GM18907 (cell line): ENCODE measurements around the gene NRXN3.
"Not testable (repeated sequence)": the region's sequence is repeated elsewhere in the genome, so short reads cannot be mapped to it uniquely, and the experiment has no call there.

Experiments
- ATAC-seq: cut with Tn5 transposase; IDR thresholded peaks from one replicate; pipeline ENCODE4 v1.9.1; 2021; ENCODE audit warnings: mild to moderate bottlenecking, moderate library complexity; ENCODE audit not compliant: unreplicated experiment

The NRXN3 gene

DNA sequence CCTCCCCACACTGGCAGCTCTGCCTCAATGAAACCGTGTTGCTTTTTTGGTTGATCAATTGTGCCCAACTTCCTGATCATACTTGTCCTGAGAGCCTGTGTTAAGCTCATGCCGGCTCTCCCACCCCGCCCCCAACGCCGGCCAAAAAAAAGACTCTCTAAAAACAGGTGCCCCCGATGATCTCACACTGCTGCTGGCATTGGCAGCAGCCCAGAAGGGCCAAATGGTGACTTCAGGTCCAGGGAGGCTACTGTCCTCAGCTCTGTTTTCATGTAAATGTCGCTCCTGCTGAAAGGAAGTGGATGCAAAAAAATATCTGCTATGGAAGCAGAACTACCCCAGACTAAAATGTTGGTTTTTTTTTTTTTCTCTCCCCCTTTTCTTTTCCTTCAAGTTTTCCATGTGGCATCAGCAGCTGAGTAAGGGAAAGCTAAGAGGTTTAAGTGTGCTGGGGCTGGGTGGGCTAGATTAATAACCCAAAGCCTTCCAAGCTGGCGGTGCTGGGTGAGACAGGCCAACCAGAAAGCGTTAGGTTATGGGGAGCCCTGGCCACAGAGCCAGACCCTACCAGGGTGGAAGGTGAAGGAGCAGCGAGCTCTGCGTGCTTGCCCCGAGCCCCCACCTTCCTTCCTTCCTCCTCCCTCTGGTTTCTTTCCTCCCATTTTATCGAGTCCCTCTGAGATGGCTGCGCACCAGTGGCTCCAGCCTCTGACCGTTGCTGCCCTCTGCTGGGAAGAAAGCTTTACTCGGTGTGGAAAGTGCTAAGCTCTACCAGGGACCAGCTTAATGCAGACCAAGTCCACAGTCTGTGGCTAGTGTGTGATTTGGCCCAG is 396.1 kb downstream of the NRXN3 start:
- ATAC-seq: peak; percentile 96

DNA sequence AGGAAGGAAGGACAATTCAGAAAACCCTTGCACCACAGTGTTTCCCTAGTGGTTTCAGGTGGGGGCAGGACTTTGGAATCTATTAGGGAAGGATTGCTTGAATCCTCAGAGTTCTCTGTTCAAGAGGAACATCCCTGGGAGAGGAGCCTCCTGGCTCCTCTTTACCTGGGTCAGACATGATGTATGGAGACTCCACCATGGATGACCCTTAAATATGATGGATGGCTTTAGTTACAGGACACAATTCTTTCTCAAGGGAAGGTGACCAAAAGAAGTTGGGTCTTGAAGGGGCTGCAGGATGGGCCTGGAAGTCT is 396.6 kb downstream of the NRXN3 start:
- ATAC-seq: peak; percentile 12

DNA sequence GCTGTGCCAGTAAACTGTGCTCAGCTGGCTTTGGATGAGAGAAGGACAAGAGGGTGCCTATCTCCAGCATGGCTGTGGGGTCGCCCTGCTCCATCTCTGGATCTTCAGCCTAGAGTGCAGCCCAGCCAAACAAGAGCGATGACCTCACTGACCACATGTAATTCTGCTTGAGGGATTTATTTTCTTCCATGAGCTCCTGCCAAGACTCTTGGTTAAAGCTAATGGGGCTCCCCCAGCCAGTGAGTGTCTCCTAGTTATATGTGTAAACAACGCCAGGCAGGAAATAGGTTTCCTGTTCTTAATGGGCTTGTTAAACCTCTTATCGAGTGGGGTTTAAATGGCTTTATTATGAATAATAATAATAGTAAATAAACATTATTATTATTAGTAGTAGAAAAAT is 397.2 kb downstream of the NRXN3 start:
- ATAC-seq: no peak

DNA sequence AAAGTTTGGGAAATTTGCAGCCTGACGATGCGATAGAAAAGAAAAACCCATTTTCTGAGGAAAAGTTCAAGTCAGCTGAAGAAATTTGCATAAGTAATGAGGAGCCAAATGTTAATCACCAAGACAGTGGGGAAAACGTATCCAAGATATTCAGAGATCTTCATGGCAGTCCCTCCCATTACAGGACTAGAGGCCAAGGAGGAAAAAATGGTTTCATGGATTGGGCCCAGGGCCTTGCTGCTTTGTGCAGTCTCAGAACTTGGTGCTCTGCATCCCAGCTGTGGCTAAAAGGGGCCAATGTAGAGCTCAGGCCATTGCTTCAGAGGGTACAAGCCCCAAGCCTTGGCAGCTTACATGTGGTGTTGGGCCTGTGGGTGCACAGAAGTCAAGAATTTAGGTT is 403.6 kb downstream of the NRXN3 start:
- not testable (repeated sequence) for ATAC-seq

DNA sequence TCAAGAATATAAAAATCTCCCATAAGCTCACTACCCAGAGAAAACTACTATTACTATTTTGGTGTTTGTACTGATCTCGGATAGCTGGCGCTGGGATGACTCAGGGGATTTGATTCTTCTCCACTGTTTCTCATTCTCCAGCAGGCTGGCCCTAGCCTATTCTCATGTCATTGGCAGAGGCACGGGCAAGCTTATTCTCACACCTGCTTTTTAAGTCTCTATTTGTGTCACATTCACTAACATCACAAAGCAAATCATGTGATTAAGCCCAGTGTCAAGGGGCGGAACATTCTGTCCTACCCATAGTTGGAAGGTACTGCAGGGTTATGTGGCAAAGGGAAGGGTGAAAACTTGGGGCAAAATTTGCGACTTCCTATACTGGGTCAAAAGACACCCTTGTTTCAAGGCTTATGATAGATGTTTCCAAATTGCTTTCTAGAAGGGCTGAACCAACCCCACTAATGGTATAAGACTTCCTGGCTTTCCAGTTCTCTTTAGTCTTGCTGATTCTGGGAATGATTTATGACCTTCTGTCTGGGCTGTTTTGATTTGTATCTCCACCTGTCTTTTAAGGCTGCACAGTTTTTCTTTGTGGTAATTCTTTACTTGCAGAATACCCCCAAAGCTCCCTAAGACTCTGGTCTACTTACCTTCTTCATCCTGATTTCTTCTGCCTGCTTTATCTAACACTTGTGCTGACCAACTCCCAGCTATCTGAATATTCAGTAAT is 406.4 kb downstream of the NRXN3 start:
- ATAC-seq: no peak

DNA sequence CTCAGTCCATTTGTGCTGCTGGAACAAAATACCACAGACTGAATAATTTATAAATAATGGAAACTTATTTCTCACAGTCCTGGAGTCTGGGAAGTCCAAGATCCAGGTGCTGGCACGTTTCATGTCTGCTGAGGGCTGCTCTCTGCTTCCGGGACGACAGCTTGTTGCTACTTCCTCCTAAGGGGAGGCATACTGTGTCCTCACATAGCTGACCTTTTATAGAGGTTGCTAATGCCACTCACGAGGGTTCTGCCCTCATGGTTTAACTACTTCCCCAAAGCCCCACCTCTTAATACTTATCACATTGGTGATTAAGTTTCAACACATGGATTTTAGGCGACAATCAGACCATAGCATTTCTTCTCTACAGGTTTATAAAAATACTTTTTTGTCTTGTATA is 411.1 kb downstream of the NRXN3 start:
- ATAC-seq: no peak

DNA sequence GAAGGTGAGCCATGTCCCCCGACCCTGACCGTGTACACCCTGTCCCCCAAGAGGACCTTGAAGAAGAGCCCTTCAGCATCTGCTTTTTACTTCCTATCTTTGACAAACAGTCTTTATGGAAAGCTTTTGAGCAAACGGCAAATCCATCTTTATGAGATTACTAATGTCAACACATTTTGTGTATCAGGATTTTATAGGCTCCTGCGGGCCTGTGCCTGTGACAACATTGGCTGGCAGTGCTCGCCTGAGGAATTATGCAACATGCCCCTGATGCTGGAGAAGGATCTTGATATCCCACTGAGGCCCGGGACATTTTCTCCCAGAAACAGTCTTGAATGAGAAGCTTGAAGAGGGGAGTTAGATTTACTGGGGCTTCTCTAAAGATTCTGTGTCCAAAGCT is 416.5 kb downstream of the NRXN3 start:
- no peak for ATAC-seq

DNA sequence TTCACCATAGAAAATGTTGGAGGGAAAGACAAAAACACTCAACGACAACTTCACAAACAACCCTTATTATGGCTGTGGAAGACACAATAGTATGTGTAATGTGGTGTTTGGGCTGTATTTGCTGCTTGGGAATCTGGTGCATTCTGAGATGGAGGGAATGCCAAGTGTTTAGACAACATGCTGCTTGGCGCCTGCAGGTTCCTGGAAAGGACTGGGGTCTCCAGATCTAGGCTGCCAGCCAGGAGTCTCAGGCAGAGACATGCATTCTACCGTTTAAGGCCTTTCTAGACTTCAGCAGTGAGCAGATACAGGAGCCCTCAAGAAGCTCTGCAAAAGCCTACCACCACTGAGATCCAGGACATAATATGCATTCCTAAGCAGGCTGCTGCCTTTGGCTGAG is 418.7 kb downstream of the NRXN3 start:
- no peak for ATAC-seq

DNA sequence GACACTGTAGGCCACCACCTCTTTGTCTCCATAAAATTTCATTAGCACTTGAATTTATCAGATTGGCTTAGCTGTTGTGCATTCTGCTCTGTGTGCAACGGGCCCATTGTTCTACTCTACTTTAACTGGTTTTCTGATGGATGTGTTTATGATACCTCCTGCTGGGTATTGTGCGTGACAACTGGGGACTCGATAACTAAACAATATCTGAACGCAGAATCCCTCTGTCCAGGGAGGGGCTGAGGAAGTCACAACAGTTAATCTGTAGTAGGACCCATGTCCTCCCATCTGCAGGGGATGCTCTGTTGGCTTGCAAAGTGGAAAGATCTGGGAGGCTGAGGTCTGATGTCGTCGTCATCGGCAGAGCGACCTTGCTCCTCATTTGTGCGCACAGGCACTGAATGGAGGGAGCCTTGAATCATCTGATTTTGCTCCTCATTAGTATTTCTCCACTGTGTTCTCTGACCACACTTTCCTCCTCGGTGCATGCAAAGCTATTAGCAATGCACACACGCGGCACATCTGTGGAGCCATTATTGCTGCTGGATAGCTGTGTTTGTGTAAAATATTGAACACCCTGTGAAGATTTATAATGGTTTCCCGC is 422.5 kb downstream of the NRXN3 start:
- ATAC-seq: no peak

DNA sequence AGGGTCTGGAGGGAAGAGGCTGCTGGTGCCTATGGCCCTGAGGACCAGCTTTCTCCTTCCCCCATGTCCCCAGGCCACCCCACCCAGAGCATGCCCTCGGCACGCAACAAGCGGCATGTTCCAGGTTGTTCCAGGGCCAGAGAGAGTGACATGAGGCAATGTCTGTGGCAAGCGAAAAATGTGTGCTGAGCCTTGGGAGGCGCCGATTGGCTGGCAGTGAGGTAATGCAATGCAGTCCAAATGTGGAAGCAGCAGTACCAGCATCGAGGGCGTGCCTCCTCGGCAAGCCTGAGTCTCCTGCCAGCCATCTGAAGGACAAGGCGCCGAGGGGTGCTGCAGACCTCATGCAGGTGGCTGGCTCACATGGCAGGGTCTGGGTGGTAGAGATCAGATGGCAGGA is 423.8 kb downstream of the NRXN3 start:
- no peak for ATAC-seq

DNA sequence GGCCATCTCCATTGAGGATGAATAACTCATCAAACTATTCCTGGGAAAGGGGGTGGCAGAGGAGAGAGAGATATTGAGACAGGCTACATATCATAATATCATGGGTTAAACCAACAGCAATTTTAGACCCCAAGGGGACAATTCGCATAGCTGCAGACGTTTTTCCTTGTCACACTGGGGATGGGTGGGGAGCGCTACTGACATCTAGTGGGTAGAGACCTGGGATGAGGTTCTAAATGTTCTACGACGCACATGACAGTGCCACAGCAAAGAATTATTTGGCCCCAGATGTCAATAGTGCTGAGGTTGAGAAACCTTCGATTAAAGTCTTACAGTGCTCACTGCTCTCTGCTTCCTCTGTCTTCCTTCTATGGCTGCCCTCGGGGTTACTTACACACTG is 425.6 kb downstream of the NRXN3 start:
- no peak for ATAC-seq

DNA sequence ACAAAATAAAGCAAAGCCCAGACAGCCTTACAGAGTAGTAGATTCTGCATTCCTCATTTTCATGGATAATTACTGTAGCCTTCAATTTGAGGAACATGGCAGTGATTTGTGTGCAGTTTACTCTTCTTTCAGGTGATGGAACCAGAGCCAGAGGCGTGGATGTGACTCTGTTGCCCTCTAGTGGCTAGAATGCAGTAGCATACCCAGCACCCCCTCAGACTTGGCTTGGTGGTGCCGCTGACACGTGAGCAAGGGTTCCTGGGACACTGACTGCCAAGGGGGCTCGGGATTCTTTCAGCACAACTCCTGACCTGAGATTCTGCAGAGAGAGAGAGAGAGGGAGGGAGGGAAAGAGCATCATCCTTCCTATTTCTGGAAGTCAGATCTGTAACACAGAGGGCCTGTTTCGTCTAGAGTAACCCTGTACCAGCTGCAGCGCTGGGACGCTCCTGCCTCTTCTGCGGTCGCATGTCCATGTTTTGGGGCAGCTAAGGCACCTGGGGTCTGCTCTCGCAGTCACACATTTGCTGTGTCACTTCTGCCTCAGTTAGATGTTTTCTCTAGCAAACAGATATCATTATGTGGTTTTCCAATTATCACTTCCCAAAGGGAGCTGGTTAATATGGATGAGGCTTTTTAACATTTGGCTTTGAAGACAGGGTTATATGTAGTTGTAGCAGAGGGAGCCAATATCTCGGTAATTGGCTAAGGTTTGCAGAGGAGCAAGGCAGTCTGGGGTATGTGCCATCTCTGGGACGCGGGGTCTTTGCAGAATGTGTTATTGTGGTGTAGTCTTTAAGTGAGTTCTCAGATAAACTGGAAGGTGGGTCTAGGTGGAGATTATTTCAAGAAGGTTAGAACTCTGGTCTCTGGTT is 428.1 kb downstream of the NRXN3 start:
- ATAC-seq: peak; percentile 95

DNA sequence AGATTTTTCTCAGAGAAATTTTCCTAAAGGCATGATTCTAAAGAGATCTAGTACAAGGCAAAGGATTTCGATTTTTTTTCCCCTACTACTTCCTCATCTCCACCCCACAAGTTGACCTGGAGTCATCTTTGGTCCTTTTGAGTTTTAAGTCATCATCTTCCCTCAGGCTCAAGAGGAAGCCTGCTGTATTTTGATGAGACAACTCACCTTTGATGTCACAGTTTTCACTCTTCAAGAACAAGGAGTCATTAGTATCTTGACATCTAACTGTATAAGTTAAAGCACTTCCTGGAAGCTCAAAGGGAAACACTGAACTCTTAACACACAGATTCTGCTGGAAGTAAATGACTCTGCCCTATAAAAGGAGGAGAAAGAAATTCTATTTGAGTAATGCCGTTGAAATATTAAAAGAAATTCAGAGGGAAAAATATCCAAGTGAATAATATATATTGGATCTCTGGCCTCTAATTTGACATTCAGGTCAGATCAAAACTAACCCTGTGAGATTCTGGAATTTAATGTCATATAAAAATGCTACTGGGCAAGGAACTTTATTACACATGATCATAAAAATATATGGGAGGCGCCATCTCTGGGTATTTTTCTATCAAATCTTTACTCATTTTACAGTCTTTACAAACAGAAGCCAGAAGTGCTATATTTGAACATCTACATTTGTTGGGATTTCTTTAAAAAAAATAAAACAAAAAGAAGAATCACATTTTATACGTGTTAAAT is 435.0 kb downstream of the NRXN3 start:
- ATAC-seq: no peak

DNA sequence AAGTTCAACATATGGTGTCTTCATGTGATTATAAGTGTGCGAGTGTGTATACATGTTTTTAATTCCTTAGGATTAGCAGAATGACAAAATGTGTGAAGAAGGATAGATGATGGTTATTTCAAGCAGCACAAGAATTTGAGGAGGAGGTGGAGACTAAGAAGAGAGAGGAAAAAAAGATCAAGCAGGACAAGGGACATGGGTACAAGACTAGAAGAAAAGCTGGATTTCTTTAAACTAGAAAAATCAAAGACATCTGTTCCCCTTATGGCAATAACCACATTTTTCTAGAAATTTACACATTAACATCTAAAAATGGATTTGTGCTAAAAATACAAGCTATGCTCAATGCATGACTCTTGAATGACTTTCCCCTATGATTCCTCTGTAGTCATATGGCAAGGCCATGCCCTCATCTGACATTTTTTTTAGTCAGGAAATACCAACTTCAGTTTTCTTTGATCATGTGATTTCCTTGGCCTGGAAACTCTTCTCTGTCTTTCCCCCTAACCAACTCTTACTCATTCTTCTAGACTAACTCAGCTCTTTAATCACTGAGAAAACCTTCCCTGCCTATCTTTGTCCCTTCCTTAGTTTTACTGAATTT is 435.8 kb downstream of the NRXN3 start:
- no peak for ATAC-seq

DNA sequence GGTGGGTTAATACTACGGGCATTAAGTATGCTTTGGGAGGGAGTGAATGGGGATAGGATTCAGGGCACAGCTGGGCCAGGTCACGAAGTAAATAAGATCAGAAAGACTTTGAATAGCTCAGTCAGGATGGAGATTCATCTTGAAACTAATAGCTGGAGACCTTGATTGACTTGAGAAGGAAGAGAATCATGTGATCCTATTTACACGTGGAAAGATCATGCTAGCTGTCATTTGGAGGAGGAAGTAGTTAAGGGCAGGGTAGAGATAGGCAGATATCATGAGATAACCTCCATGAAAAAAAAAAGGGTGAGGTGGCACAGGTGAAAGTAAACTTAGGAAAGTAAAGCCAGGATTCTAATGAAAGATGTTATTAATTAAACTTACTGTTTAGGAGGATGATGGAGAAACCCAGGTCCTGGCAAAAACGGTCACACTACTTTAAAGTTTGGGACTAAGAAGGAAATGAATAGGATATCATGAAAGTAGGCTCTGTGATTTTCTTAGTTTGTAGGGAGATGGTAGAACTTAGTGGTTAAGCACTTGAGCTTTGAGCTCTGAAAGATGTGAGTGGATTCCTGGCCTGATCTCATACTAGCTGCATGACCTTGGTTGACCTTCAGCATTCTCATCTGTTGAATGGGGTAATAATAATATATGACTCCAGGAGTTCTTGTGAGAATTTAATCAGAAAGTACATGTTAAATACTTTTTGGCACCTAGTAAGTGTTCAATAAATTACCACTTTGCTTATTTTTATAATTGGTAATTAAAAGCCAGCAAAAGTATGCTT is 439.0 kb downstream of the NRXN3 start:
- ATAC-seq: no peak

DNA sequence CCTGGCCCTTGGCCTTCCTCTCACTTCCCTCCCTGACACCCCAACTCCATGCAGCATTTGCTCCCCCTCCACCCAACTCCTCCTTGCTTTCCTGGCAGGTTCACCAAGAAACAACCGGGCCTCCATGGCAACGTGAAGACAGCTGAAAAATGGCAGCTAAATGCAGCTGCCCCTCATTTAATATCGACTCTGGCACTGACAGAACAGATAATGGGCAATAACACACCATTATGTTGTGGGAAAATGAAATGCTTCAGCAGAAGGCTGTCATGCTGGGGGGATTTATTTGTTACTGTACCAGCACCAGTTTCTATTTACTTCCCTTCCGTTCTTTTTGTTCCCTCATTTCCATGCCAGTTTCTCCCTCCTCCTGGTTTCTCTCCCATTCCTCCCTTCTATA is 440.8 kb downstream of the NRXN3 start:
- ATAC-seq: no peak

DNA sequence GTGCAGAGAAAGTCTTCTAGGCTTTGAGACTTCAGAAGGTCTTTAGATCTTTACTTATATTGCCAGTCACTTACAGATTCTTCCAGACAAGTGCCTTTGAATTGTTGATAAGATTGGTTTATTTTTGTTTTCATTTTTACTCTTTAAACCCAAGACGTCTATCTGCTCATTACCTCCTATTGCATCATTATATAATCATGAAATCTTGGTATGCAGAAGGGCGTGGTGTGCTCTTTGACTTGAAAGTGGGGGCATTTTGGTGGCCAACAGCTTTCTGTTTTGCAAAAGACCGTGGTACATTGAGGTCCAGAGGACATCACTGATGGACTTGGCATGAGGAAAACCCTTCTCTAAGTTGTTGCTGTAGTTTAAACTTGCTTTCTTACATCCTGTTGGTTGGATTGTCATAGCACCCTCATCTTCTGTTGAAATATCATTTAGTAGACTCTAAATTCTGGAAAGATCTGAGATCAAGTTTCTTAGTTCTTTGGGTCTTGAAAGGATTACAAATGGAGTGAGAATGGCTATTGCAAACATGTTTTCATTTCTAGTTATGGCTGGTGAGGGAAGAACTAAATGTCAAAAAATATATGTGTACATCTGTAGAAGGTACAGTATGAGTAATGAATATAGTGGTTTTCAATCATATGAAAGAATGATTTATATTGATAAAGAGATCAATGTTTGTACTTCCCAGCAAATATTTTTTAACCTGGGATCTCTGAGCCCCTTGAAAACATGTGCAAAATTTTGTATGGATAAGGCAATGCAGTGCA is 441.8 kb downstream of the NRXN3 start:
- ATAC-seq: no peak

DNA sequence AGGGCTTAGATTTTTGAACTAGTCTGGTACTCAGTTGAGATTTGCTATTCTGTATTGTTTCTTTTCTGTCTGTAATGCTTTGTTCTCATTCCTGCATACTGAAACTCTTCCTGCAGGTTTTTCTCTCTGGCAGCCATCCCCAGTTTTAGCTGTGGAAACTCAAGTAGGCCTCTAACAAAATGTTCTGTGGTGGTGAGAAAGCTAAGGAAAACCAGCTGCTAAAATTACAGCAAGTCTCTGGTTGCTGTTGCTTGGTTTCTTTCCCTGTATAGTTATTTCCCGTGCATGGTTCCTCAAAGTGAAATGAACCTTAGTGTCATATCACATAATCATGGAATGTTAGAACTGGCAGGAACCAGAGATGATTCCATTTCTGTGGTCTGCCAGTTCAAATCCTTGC is 442.5 kb downstream of the NRXN3 start:
- ATAC-seq: no peak

DNA sequence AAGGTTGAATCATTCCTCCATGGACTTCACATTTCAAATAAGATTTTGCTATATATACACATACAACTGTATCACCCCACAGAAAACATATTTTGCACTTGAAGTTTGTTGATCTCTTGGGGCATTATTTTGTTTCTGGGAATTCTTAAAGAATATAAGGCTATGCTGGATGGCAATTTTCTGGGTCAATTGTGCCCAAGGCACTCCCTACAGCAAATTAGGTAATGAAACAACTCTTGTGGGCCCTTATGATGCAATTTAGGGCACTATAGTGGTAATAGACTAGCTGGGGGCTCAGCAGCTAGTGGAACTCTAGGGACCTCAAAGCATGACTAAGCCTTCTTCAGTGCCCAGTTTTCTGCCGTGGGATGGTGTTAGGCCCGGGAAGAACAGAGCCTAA is 444.4 kb downstream of the NRXN3 start:
- ATAC-seq: no peak
